GM18519 (cell line): Measurements from ENCODE around the gene PMFBP1.
A peak's percentile ranks its signal among the peaks of the same experiment; 100 is the strongest.
"Not testable (repeated sequence)": the region's sequence is repeated elsewhere in the genome, so short reads cannot be mapped to it uniquely, and the experiment has no call there.

Experiments
- ATAC-seq: cut with Tn5 transposase; IDR thresholded peaks from one replicate; pipeline ENCODE4 v1.9.1; 2021; ENCODE audit warnings: mild to moderate bottlenecking, moderate library complexity; ENCODE audit not compliant: unreplicated experiment, low FRiP score

Gene PMFBP1

DNA sequence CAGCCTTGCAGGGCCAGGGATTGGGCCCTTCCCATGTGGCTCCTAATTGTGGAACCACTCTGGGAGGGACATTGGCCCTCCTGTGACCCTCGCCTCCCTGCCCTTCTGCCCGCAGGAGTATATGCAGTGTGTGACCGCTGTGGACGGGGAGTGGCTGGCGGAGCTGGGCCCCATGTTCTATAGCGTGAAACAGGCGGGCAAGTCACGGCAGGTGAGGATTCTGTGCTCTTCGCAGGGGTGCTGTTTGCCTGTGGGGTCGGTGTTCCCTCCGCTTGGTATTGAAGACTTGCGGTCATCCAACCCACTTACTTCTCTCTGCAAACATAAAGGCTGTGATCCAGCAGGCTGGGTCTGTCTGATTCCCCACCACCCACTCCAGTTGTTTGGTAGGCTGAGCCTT lies 62.7 kb downstream of the PMFBP1 start:
- ATAC-seq: no peak

DNA sequence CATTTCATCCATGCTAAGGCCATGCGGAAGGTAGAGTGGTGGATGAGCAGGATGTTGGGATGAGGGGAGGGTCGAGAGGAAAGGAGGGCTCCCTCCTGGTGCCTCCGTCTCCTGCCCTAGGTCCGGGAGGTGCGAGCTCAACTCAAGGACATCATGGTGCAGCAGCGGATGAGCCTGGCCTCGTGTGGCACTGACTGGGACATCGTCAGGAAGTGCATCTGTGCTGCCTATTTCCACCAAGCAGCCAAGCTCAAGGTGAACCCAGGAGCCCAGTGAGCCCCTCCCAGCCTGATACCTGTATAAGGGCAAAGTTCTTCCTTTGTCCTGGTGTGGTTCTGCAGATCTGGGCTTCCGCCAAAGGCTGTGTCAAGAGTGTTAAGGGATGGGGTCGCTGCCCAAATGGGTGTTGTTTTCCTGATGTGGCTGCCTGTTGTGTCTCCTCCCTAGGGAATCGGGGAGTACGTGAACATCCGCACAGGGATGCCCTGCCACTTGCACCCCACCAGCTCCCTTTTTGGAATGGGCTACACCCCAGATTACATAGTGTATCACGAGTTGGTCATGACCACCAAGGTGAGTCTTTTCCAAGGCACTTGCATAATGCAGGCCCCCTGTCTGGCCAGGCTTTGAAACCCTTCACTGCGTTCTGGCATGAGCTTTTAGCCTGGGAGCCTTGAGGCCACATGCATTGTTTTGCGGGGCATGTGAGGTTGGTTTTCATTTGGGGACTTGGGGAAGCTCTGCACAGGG lies 63.4 kb downstream of the PMFBP1 start:
- ATAC-seq: no peak

DNA sequence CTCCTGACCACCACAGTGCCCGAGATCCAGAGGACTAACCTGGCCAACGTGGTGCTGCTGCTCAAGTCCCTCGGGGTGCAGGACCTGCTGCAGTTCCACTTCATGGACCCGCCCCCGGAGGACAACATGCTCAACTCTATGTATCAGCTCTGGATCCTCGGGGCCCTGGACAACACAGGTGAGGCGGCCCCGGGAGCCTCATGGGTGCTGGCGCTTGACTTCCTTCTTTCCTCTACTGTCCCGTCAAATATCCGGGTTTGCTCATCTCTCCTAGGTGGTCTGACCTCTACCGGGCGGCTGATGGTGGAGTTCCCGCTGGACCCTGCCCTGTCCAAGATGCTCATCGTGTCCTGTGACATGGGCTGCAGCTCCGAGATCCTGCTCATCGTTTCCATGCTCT lies 64.6 kb downstream of the PMFBP1 start:
- no peak for ATAC-seq

DNA sequence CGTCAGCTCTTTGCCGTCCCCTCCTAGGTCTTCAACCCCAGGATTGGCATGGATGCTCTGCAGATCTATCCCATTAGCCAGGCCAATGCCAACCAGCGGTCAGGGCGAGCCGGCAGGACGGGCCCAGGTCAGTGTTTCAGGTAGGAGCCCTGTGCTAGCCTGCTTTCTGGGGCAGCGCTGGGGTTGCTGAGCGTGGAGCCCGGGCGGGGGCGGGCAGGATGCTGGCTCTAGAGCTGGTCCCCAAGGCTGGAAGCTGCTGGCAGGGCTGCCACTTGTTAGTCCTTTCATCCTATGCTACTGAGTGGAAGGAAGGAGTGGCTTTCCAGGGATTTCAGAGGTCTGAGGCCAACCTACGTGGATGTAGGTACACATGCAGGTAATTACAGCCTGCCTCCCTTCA lies 66.0 kb downstream of the PMFBP1 start:
- no peak for ATAC-seq

DNA sequence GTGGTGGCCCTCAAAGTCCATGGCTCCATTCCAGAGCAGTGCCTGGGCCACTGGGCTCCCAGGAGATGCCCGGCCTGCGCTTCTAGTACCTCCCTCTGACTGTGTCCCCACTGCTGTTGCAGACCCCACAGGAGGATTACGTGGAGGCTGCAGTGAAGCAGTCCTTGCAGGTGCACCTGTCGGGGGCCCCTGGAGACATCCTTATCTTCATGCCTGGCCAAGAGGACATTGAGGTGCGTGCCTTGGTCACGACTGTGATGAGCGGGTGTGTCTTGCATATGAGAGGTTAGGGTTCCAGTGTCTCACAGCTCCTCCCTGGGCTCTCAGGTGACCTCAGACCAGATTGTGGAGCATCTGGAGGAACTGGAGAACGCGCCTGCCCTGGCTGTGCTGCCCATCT lies 67.0 kb downstream of the PMFBP1 start:
- no peak for ATAC-seq

DNA sequence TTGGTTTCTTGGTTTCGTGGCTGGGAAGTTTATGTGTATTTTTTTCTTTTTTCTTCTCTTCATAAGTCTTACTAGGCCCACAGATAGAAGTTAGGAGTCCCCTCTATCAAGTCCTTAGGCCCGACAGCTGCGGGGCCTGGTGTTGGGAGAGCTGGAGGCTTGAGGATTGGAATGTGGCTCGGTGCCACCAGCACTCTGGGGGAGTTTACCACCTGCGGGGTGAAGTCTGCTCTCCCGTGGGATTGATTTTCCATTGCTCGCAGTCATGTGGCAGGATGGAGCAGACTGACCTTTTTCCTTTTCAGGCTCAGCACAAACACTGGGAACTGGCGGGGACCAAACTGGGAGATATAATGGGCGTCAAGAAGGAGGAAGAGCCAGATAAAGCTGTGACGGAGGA lies 70.8 kb downstream of the PMFBP1 start:
- no peak for ATAC-seq

DNA sequence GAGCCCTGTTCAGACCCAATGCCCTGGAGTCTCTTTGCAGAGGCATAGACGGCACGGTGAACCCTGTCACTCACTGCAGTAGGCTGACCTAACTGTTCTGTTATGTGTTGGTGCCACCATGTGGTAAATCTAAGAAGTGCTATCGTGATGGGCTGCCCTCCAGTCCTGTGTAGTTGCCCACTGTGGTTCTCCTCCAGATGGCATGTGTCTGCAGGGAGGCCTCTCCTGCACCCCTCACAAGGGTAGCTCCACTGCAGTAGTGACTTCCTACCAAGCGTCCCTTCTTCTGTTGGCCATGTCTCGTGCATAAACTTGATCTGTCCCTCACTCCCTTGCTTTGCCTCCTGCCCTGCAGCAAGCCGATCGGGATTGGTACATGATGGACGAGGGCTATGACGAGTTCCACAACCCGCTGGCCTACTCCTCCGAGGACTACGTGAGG lies 72.6 kb downstream of the PMFBP1 start:
- no peak for ATAC-seq

DNA sequence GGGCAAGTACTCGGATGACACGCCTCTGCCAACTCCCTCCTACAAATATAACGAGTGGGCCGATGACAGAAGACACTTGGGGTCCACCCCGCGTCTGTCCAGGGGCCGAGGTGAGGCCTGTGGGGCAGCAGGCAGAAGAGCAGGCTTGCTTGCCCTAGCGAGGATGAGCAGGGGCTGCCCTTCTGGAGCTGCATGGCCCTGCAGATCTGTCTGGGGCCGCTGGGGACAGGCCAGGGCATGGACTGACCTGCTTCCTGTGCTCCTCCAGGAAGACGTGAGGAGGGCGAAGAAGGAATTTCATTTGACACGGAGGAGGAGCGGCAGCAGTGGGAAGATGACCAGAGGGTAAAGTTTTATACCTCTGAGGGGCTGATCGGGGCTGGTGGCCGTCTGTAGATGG lies 73.0 kb downstream of the PMFBP1 start:
- no peak for ATAC-seq

DNA sequence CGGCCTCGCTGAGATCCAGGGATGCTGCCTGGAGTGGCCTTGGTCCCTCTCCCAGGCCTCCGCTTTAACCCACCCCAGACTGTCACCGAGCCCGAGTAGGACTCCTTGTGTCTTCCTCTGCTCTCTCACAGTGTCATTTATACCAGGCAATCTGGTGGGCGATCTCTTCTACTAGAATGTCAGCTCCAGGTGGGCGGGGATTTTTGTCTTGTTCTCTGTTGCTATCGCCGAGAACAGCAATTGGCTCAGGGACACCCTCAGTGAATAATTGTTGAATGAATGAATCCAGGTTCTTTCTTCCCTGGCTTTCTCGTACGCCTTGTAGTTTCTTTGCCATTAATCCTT lies 77.7 kb downstream of the PMFBP1 start:
- ATAC-seq: no peak

DNA sequence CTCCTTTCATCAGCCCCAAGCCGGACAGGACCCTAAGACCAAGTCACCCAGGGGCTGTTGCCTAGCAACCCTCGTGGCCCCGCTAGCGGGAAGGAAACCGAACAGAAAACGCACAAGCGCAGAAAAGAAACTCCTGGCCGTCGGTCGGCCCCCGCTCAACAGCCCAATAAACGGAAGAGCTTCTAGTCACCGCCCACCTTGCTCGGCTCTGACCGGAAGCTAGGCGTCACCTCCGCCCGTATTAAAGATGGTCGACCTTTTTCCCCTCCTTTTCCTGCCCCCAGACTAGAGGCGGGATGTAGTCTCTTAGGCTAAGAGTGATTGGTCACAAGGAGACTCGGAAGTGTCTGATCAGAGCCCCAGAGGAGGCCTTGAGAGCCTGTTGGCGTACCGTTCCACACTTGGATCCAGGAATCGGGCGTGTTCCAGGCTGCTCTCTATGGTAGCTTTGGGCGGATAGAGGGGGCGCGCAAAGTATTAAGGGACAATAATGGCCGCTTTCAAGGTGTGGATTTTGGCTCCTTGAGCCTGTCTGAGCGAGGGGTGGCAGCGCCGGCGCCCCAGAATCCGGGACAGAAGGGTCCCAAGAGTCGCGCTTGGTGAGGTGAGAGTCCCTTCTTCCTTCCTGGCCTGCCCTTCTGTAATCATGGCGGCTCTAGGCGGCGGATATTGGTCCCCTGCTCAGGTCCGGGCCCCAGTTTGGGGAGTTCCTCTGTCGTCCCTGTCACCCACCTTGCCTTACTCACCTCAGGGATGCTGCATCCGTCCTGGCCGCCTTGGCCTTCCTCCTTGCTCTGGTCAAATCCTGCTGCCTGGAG lies 78.3 kb downstream of the PMFBP1 start, which contains the start of the genes DHX38 and TXNL4B:
DHX38 (plus strand) TSS at position 400 of the 818 bp plus-strand sequence. CDS start 2,311 bp downstream, outside the sequence.
TXNL4B (minus strand) TSS at position 173 of the 818 bp plus-strand sequence. CDS start 2,871 bp downstream, outside the sequence.
- peak; percentile 96 for ATAC-seq

DNA sequence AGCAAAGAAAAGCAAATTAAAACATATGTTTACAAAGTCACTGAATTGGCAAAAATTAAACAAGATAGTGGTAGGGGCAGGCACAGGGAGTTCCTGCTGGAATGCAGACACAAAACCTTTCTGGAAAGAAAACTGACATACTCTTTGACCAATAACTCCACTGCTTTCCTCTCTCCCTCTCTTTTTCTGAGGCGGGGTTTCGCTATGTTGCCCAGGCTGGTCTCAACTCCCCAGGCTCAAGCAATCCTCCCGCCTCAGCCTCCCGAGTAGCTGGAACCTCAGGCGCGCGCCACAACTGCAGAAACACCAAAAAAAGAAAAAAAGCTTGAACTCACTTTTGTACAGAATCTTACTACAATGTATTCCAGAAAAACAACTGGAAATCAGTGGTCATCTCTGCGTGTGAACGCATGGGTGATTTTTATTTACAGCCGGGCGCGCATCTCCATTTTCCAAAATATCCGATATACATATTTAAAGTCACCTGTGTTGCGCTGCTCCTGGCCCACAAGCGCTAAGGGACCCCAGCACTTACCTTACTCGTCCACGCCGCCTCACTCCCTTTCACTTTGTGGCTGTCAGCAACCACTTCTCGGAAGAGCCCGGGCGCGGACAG lies 79.0 kb downstream of the PMFBP1 start:
- ATAC-seq: no peak

DNA sequence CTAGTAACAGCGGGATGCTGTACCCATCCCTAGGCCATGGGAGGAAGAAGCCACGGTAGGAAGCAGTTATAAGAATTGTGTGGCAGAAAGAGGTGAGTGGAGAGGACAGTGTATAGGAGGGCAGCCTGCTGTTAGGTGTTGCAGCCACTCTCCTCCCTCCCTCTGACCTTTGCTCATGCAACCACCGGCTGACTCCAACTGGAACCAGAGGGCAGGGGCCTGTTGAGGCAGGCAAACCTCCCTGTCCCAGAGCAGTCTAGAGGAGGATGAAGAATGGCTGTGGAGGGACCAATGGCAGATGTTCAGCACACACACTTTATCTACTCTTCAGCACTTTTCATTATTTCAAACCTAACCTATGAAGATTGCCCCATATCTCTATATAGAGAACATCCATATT lies 80.7 kb downstream of the PMFBP1 start:
- ATAC-seq: no peak

DNA sequence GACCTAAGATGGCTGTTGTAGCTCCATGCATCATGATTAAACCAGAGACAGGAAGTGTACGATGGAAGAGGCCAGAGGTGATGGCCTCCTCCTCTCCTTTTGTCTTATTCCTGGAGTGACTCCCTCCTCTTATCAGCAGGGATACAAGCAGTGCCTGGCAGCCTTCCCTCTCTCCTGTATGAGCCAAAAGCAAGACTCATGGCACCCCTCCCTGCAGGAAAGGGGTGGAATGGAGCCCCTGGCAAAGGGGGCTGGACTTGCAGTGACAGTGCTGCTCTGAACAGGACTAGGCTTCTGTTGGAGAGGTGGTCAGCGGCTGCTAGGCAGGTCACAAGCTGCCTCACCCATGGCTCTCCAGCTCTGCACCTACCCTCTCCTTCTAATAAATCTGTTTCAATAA lies 87.0 kb downstream of the PMFBP1 start:
- ATAC-seq: no peak

DNA sequence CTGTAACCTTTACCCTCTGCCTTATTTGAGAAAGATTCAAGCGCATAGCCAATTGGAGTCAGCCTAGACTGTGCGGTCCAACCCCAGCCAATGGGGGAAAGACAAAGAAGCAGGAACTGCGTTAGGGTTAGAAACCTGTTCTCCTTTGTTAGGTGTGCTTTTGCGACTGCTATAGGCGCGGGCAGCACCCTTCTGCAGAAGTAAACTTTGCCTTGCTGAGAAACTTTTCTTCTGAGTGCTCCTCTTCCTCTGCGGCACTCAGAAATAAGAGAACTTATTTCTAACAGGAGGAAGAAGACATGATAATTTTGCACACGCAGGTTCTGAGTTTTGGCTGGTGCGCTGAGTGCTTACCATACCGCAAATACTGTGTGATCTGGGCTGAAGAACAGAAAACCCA lies 87.5 kb downstream of the PMFBP1 start:
- no peak for ATAC-seq

DNA sequence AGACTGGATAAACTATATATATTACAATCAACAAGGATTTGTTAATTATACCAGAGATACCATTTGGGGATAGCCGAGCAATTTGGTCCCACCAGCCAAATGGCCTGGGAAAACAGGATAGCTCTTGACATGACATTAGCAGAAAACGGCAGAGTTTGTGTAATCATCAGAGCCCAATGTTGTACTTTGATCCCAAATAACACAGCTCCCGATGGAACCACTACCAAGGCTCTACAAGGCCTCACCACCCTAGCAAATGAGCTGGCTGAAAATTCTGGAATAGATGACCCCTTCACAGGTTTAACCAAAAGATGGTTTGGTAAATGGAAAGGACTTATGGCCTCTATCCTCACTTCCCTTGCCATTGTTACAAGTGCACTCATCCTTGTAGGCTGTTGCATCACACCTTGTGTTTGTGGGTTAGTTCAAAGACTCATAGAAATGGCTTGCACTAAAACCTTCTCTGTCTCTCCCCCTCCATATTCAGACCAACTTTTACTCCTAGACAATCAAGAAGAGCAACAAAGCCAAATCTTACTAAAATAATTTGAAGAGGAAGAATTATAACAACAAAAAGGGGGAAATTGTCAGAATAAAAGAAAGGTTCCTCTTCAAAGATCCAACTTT lies 88.1 kb downstream of the PMFBP1 start:
- no peak for ATAC-seq

DNA sequence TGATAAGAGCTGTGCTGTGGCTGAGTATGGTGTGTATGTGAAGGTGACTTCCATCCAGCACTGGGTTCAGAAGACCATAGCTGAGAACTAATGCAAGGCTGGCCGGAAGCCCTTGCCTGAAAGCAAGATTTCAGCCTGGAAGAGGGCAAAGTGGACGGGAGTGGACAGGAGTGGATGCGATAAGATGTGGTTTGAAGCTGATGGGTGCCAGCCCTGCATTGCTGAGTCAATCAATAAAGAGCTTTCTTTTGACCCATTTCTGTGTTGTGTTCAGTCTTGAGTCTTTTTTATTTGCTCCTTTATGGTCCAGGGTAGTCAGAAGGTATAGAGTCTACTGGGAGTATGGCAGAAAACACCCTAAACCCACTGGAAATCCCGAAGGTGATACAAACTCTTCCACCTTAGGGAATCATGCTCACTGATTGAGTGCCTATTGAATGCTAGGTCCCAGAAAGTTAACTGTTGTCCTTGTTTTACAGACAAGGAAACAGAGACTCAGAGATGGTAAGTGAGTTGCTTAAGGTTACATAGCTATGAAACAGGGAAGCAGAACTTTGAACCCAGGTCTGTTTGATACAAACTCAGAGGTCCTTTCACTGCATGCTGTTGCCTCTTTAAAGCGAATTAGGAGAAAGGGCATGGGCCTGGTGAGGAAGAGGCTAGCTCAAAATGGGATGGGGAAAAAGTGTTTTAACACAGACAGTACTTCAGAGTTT lies 94.8 kb downstream of the PMFBP1 start:
- not testable (repeated sequence) for ATAC-seq

DNA sequence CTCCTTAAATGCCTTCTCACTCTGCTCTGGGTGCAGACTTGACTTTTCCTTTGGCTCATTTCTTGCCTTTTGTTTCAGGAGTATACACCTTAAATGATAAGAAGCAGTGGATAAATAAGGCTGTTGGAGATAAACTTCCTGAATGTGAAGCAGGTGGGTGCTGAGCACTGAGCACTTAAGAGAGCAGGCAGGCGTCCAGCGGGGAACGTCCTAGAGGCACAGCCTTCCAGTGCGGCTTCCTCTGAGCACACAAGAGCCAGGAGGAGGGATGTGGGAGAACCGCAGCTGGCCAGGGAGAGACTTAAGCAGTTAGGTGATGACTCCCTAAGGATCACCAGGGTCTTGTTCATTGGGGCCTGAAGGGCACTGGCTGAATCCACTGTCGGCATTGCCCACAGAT lies 96.9 kb downstream of the PMFBP1 start:
- not testable (repeated sequence) for ATAC-seq

DNA sequence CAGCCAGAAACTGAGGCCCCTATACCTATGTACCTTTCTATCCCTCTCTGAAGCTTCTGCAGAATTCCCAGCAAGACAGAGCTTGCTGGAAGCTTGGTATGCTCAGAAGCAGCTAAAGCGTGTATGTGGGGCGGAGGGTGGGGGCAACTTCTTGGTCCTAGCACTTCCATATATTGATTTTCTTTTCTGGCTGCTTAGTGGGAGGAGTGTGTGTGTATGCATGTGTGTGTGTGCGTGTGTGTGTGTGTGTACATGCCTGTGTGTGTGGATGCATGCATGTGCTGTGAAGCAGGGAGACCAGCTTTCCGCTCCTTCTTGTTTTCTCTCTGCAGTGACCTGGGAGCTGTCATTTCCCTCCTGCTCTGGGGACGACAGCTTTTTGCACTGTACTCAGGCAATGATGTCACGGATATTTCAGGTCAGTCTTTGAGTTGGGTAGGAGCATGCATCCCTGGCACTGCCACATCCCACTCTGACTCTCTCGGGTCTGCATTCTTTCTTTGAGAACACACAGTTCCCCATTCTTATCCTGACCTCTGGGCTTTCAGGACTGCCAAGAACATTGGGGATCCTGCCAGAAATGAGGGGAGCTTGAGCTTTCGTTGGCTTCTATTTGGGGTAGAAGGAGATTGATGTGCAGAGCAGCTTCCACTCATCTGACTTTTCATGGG lies 98.3 kb downstream of the PMFBP1 start:
- ATAC-seq: no peak

DNA sequence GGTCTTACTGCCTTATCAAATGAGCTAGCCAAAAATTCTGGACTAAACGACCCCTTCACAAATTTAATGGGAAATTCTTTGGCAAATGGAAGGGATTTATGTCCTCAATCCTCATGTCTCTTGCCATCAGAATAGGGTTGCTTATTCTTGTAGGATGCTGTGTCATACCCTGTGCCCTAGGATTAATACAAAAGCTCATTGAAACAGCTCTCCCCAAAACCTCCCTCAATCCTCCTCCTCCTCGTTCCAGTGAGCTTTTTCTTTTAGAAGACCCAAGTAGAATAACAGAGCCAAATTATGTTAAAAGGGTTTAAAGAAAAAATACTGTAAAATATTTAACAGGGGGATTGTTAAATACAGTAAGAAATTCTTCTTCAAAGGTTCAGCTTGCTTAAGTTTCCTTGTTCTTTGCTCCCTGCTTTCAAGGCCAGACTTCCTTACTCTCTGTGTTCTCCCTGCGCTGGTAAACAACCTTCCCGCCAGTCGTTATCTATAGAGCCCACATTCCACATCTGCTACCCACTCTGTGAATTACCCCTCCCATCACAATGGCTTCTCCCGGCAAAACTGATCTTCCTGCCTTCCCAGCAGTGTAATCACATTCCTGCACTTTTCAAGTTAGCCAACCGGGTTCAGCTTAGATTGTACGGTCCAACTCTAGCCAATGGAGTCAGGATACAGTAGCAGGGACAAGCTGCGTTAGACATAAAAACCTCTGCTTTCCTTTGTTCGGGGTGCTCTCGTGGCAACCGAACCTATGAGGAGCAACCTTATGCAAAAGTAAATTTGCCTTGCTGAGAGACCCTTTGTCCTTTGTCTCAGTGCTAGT lies 99.2 kb downstream of the PMFBP1 start:
- no peak for ATAC-seq
